GM23338 (cell line): ENCODE measurements around the gene CDH9. TPM values are rescaled to one million over a fixed set of nuclear protein-coding genes. Genes with fewer than 3 reads are reported as not detected.

Source experiments
- ATAC-seq: fragments of 200-7000 bp; cut with Tn5 transposase; 3 replicates; pipeline ENCODE4 v1.9.1; 2020
- DNase-seq: peaks from one replicate; pipeline ENCODE4 v3.0.0-alpha.2; 2015; ENCODE audit warnings: low spot score
- H2AFZ ChIP-seq: fragments of 200-600 bp; sonication (generic); 2 replicates; pipeline ENCODE4 v1.8.0; 2016; ENCODE audit warnings: antibody characterized with exemption, mild to moderate bottlenecking, moderate library complexity
- H3F3A ChIP-seq: fragments of 200-600 bp; sonication (generic); replicated peaks from 2 replicates; pipeline ENCODE4 v1.8.0; 2017; ENCODE audit warnings: antibody characterized with exemption, mixed run types, low read depth
- H3K27ac ChIP-seq: fragments of 200-600 bp; sonication (generic); 2 replicates; pipeline ENCODE4 v1.6.1; 2016; ENCODE audit warnings: low read depth
- H3K27me3 ChIP-seq: fragments of 200-600 bp; sonication (generic); 2 replicates; pipeline ENCODE4 v1.8.0; 2016; ENCODE audit warnings: mild to moderate bottlenecking, mixed run types, moderate library complexity; ENCODE audit not compliant: insufficient read depth
- H3K36me3 ChIP-seq: fragments of 200-600 bp; sonication (generic); 2 replicates; pipeline ENCODE4 v1.8.0; 2016; ENCODE audit warnings: mild to moderate bottlenecking; ENCODE audit not compliant: insufficient read depth
- H3K4me1 ChIP-seq: fragments of 200-600 bp; sonication (generic); 2 replicates; pipeline ENCODE4 v1.8.0; 2016; ENCODE audit warnings: mild to moderate bottlenecking, moderate library complexity; ENCODE audit not compliant: insufficient read depth
- H3K4me2 ChIP-seq: fragments of 200-600 bp; sonication (generic); 2 replicates; pipeline ENCODE4 v1.7.1; 2017; ENCODE audit warnings: mixed run types
- H3K4me3 ChIP-seq: fragments of 200-600 bp; sonication (generic); 2 replicates; pipeline ENCODE4 v1.6.1; 2016; ENCODE audit warnings: mixed run types
- H3K79me2 ChIP-seq: fragments of 200-600 bp; sonication (generic); replicated peaks from 2 replicates; pipeline ENCODE4 v1.8.0; 2017; ENCODE audit warnings: mild to moderate bottlenecking; ENCODE audit not compliant: insufficient read depth
- H3K9me2 ChIP-seq: fragments of 200-600 bp; sonication (generic); 2 replicates; pipeline ENCODE4 v1.8.0; 2017; ENCODE audit not compliant: insufficient read depth
- H4K20me1 ChIP-seq: fragments of 200-600 bp; sonication (generic); replicated peaks from 2 replicates; pipeline ENCODE4 v1.8.0; 2017; ENCODE audit warnings: mild to moderate bottlenecking; ENCODE audit not compliant: insufficient read depth
- H3K27ac Mint-ChIP-seq: 2 replicates; pipeline ENCODE4 v1.8.0; 2020; ENCODE audit warnings: inconsistent platforms, mild to moderate bottlenecking, moderate library complexity, mixed read lengths
- H3K27me3 Mint-ChIP-seq: 3 replicates; pipeline ENCODE4 v1.8.0; 2022; ENCODE audit warnings: low read depth, mild to moderate bottlenecking, moderate library complexity, mixed read lengths, inconsistent platforms; ENCODE audit not compliant: insufficient read depth, poor library complexity
- H3K36me3 Mint-ChIP-seq: 3 replicates; pipeline ENCODE4 v1.8.0; 2021; ENCODE audit warnings: low read depth, mild to moderate bottlenecking, inconsistent platforms, moderate library complexity, mixed read lengths
- H3K4me1 Mint-ChIP-seq: 3 replicates; pipeline ENCODE4 v1.8.0; 2020; ENCODE audit warnings: mild to moderate bottlenecking, inconsistent platforms, mixed read lengths
- H3K4me3 Mint-ChIP-seq: 3 replicates; pipeline ENCODE4 v1.8.0; 2021; ENCODE audit warnings: moderate library complexity, mild to moderate bottlenecking, inconsistent platforms, mixed read lengths
- H3K9me3 Mint-ChIP-seq: 3 replicates; pipeline ENCODE4 v1.8.0; 2020; ENCODE audit warnings: moderate library complexity, mild to moderate bottlenecking, inconsistent platforms, mixed read lengths
- CREB1 ChIP-seq: fragments of 250-450 bp; sonication (Bioruptor Pico); IDR thresholded peaks from 2 replicates; pipeline ENCODE4 v1.5.0; 2020; ENCODE audit warnings: low read depth, mild to moderate bottlenecking, moderate library complexity
- CTCF ChIP-seq, 2 experiments: fragments of 200-600 bp in 1 of 2; sonication (generic) in 1 of 2; conservative IDR thresholded peaks; 2 replicates each; pipeline versions ENCODE4 v1.5.1 to v1.6.1; 2016 to 2017; ENCODE audit warnings: antibody characterized with exemption in 2 of 2, low read depth in 2 of 2, mild to moderate bottlenecking in 2 of 2, moderate library complexity in 1 of 2
- ETS1 ChIP-seq: IDR thresholded peaks from 2 replicates; pipeline ENCODE4 v1.6.1; 2016; ENCODE audit warnings: antibody characterized with exemption
- EZH2 ChIP-seq: fragments of 200-600 bp; sonication (generic); IDR thresholded peaks from one replicate; pipeline ENCODE4 v1.8.0; 2017; ENCODE audit warnings: antibody characterized with exemption, mild to moderate bottlenecking, low read depth; ENCODE audit not compliant: unreplicated experiment
- EZH2phosphoT487 ChIP-seq: fragments of 200-600 bp; sonication (generic); IDR thresholded peaks from one replicate; pipeline ENCODE4 v1.8.1; 2018; ENCODE audit warnings: antibody characterized with exemption; ENCODE audit not compliant: unreplicated experiment
- JUNB ChIP-seq: IDR thresholded peaks from one replicate; pipeline ENCODE4 v1.6.1; 2016; ENCODE audit warnings: antibody characterized with exemption; ENCODE audit not compliant: unreplicated experiment
- NANOG ChIP-seq: IDR thresholded peaks from 2 replicates; pipeline ENCODE4 v1.6.1; 2016; ENCODE audit warnings: antibody characterized with exemption, borderline replicate concordance
- POLR2AphosphoS5 ChIP-seq: IDR thresholded peaks from 2 replicates; pipeline ENCODE4 v1.6.1; 2016; ENCODE audit warnings: antibody characterized with exemption, low read depth
- STAT1 ChIP-seq: IDR thresholded peaks from one replicate; pipeline ENCODE4 v1.6.1; 2016; ENCODE audit warnings: antibody characterized with exemption; ENCODE audit not compliant: unreplicated experiment
- ZNF114 ChIP-seq: fragments of 250-450 bp; sonication (Bioruptor Pico); IDR thresholded peaks from 2 replicates; pipeline ENCODE4 v1.5.0; 2020; ENCODE audit warnings: mild to moderate bottlenecking, moderate library complexity
- ZNF331 ChIP-seq: fragments of 250-450 bp; sonication (Bioruptor Pico); IDR thresholded peaks from 2 replicates; pipeline ENCODE4 v1.5.0; 2020; ENCODE audit warnings: low read depth, mild to moderate bottlenecking, moderate library complexity
- ZNF462 ChIP-seq: fragments of 250-450 bp; sonication (Bioruptor Pico); IDR thresholded peaks from 2 replicates; pipeline ENCODE4 v1.5.0; 2020; ENCODE audit warnings: mild to moderate bottlenecking, moderate library complexity
- polyA plus RNA-seq: library from polyadenylated mRNA; unstranded; fragments of >200 nt; fragmentation: Nextera tagmentation; extraction: Ambion mirVana; gene quantifications from 2 replicates; pipeline ENCODE4 v1.2.1, GENCODE V29; 2016
- total RNA-seq: library from RNA; depleted of rRNA; stranded (reverse); fragments of >200 nt; shearing (Covaris generic); gene quantifications from 2 replicates; pipeline ENCODE4 v1.2.3, GENCODE V29; 2014

CDH9 gene
- total and polyA plus RNA-seq, 2 experiments from 2014 or later = 0.26 to 0.31 TPM

GRCh38 chr5:26955161-26955560 lies 83.2 kb downstream of the CDH9 start:
- H3K9me2 ChIP-seq = no peaks in the 10 kb centered on the region
- no peak overlapping the region for H3K4me3 Mint-ChIP-seq
- no peak overlapping the region for H3K27ac Mint-ChIP-seq
- no peak overlapping the region for H3K27ac ChIP-seq
- peaks cover 7% of the 10 kb centered on the region for H3K9me3 Mint-ChIP-seq
- H3K27me3 ChIP-seq = no peaks in the 10 kb centered on the region
- H3K4me3 ChIP-seq = no peak overlapping the region
- no peaks in the 10 kb centered on the region for H3K27me3 Mint-ChIP-seq
- ATAC-seq (no peak), DNase-seq (no peak)
- H3K4me2 ChIP-seq = no peak overlapping the region
- H3K79me2 ChIP-seq = no peaks in the 10 kb centered on the region
- no peaks in the 10 kb centered on the region for H3K36me3 ChIP-seq
- peaks cover 10% of the 10 kb centered on the region for H3K36me3 Mint-ChIP-seq
- no peak for TF ChIP-seq JUNB
- TF ChIP-seq ZNF114 (CRISPR knock-in tag) = no peak
- no peak for TF ChIP-seq CTCF (conservative IDR thresholded peaks at IDR 0.05; ENCODE audit: low read depth in 2 of 2)
- TF ChIP-seq POLR2AphosphoS5 = no peak
- TF ChIP-seq ZNF462 = no peak
- TF ChIP-seq ZNF331 (CRISPR knock-in tag) = no peak
- TF ChIP-seq STAT1 = no peak
- no peak for TF ChIP-seq NANOG
- TF ChIP-seq CREB1 = no peak
- TF ChIP-seq EZH2phosphoT487 = no peak
- no peak for TF ChIP-seq EZH2
- no peak for TF ChIP-seq ETS1
- no peak overlapping the region for H2AFZ ChIP-seq
- no peaks in the 10 kb centered on the region for H4K20me1 ChIP-seq
- H3K4me1 Mint-ChIP-seq = no peaks in the 10 kb centered on the region
- no peaks in the 10 kb centered on the region for H3F3A ChIP-seq
- no peaks in the 10 kb centered on the region for H3K4me1 ChIP-seq
